ENCODE results near the gene AGK.
"Not testable (repeated sequence)": the region's sequence is repeated elsewhere in the genome, so short reads cannot be mapped to it uniquely, and the experiment has no call there.

DNA sequence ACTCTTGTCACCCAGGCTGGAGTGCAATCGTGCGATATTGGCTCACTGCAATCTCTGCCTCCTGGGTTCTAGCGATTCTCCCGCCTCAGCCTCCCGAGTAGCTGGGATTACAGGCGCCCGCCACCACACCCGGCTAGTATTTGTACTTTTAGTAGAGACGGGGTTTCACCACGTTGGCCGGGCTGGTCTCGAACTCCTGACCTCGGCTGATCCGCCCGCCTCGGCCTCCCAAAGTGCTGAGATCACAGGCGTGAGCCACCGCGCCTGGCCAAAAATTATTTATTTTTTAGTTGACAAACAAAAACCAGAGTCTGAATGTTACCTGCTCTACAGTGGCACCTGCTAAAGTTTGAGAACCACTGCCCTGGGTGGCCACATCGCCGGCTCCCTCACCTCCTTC, 96.5 kb downstream of the AGK start:
- TF ChIP-seq, protein P1, sequence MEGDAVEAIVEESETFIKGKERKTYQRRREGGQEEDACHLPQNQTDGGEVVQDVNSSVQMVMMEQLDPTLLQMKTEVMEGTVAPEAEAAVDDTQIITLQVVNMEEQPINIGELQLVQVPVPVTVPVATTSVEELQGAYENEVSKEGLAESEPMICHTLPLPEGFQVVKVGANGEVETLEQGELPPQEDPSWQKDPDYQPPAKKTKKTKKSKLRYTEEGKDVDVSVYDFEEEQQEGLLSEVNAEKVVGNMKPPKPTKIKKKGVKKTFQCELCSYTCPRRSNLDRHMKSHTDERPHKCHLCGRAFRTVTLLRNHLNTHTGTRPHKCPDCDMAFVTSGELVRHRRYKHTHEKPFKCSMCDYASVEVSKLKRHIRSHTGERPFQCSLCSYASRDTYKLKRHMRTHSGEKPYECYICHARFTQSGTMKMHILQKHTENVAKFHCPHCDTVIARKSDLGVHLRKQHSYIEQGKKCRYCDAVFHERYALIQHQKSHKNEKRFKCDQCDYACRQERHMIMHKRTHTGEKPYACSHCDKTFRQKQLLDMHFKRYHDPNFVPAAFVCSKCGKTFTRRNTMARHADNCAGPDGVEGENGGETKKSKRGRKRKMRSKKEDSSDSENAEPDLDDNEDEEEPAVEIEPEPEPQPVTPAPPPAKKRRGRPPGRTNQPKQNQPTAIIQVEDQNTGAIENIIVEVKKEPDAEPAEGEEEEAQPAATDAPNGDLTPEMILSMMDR (IDR thresholded peaks at IDR 0.05): not testable (repeated sequence)
- TF ChIP-seq POLR2AphosphoS5, EP300 (IDR thresholded peaks at IDR 0.05): not testable (repeated sequence)
